HEK293 (cell line): ENCODE results near the gene GFM1.

Source experiments
- CTCF ChIA-PET: fragments of 350-600 bp; formaldehyde crosslinking; extraction: SDS; loops from one replicate; lab custom pipeline; 2021; ENCODE audit warnings: antibody characterized with exemption; lab: Yijun Ruan, JAX
- POLR2A ChIA-PET: fragments of 300-600 bp; formaldehyde crosslinking; extraction: SDS; loops from one replicate; lab custom pipeline; 2020; ENCODE audit warnings: antibody characterized with exemption, inconsistent platforms; lab: Yijun Ruan, JAX
- H3K27ac ChIP-seq: fragments of 200-500 bp; sonication (Bioruptor generic); 2 replicates; pipeline ENCODE4 v1.5.1; 2014; ENCODE audit warnings: low read depth, low read length, control low read depth, inconsistent platforms; ENCODE audit errors: extremely low read depth
- H3K36me3 ChIP-seq, 2 experiments: fragments of 200-500 bp in 1 of 2; sonication (Bioruptor generic) in 1 of 2; 1 replicate in 1 of 2; 2 replicates in 1 of 2; pipeline ENCODE4 v1.5.1; 2014 to 2017; ENCODE audit warnings: inconsistent platforms in 2 of 2, low read length in 2 of 2; ENCODE audit not compliant: control insufficient read depth in 2 of 2, insufficient read depth in 1 of 2
- H3K4me1 ChIP-seq: fragments of 200-500 bp; sonication (Bioruptor generic); 2 replicates; pipeline ENCODE4 v1.5.1; 2014; ENCODE audit warnings: mild to moderate bottlenecking, low read length, inconsistent platforms; ENCODE audit not compliant: control insufficient read depth, insufficient read depth
- H3K4me3 ChIP-seq: 2 replicates; pipeline ENCODE4 v1.5.1; 2011; ENCODE audit warnings: low read depth, mild to moderate bottlenecking, control low read depth, low read length, moderate library complexity
- H3K9me3 ChIP-seq: fragments of 200-500 bp; sonication (Bioruptor generic); 2 replicates; pipeline ENCODE4 v1.5.1; 2014; ENCODE audit warnings: low read depth, low read length, inconsistent platforms; ENCODE audit not compliant: control insufficient read depth, insufficient read depth
- HIC1 ChIP-seq: fragments of 450-650 bp; formaldehyde crosslinking; IDR thresholded peaks from 2 replicates; pipeline ENCODE4 v1.5.1; 2016; ENCODE audit warnings: missing biosample characterization, missing genetic modification characterization
- KLF9 ChIP-seq: fragments of 450-650 bp; formaldehyde crosslinking; IDR thresholded peaks from 2 replicates; pipeline ENCODE4 v1.5.1; 2016; ENCODE audit warnings: missing biosample characterization, missing genetic modification characterization, low read depth
- TCF7L2 ChIP-seq: IDR thresholded peaks from 2 replicates; pipeline ENCODE4 v1.6.1; 2011; ENCODE audit warnings: low read depth, mild to moderate bottlenecking, inconsistent platforms, low read length, moderate library complexity, borderline replicate concordance
- WT1 ChIP-seq: fragments of 450-650 bp; formaldehyde crosslinking; IDR thresholded peaks from 2 replicates; pipeline ENCODE4 v1.5.1; 2016; ENCODE audit warnings: missing biosample characterization, missing genetic modification characterization
- ZBTB10 ChIP-seq: fragments of 450-650 bp; formaldehyde crosslinking; IDR thresholded peaks from 2 replicates; pipeline ENCODE4 v1.5.1; 2016; ENCODE audit warnings: missing biosample characterization, missing genetic modification characterization
- ZBTB11 ChIP-seq: fragments of 450-650 bp; formaldehyde crosslinking; conservative IDR thresholded peaks from 2 replicates; pipeline ENCODE4 v1.5.1; 2016; ENCODE audit warnings: low read depth, missing biosample characterization, missing genetic modification characterization
- ZBTB49 ChIP-seq: fragments of 450-650 bp; formaldehyde crosslinking; IDR thresholded peaks from 2 replicates; pipeline ENCODE4 v1.5.1; 2016; ENCODE audit warnings: missing biosample characterization, missing genetic modification characterization, low read depth
- ZBTB8A ChIP-seq: fragments of 450-650 bp; formaldehyde crosslinking; IDR thresholded peaks from 2 replicates; pipeline ENCODE4 v1.5.1; 2016; ENCODE audit warnings: missing biosample characterization, missing genetic modification characterization
- ZNF112 ChIP-seq: fragments of 450-650 bp; formaldehyde crosslinking; IDR thresholded peaks from 2 replicates; pipeline ENCODE4 v1.5.0; 2017; ENCODE audit warnings: missing biosample characterization, missing genetic modification characterization
- ZNF114 ChIP-seq: fragments of 450-650 bp; formaldehyde crosslinking; IDR thresholded peaks from 2 replicates; pipeline ENCODE4 v1.5.0; 2017; ENCODE audit warnings: missing biosample characterization, missing genetic modification characterization
- ZNF174 ChIP-seq: fragments of 450-650 bp; formaldehyde crosslinking; IDR thresholded peaks from 2 replicates; pipeline ENCODE4 v1.5.0; 2017; ENCODE audit warnings: missing biosample characterization, mild to moderate bottlenecking, missing genetic modification characterization
- ZNF211 ChIP-seq: fragments of 450-650 bp; formaldehyde crosslinking; IDR thresholded peaks from 2 replicates; pipeline ENCODE4 v1.5.1; 2016; ENCODE audit warnings: low read depth, missing biosample characterization, missing genetic modification characterization
- ZNF26 ChIP-seq: fragments of 450-650 bp; formaldehyde crosslinking; IDR thresholded peaks from 2 replicates; pipeline ENCODE4 v1.5.1; 2016; ENCODE audit warnings: missing biosample characterization, missing genetic modification characterization
- ZNF404 ChIP-seq: fragments of 450-650 bp; formaldehyde crosslinking; IDR thresholded peaks from 2 replicates; pipeline ENCODE4 v1.5.1; 2017; ENCODE audit warnings: missing biosample characterization, missing genetic modification characterization
- ZNF473 ChIP-seq: fragments of 450-650 bp; formaldehyde crosslinking; IDR thresholded peaks from 2 replicates; pipeline ENCODE4 v1.5.1; 2017; ENCODE audit warnings: missing biosample characterization, missing genetic modification characterization
- ZNF623 ChIP-seq: fragments of 450-650 bp; formaldehyde crosslinking; IDR thresholded peaks from 2 replicates; pipeline ENCODE4 v1.5.1; 2016; ENCODE audit warnings: missing biosample characterization, missing genetic modification characterization
- ZNF658 ChIP-seq: fragments of 450-650 bp; formaldehyde crosslinking; IDR thresholded peaks from 2 replicates; pipeline ENCODE4; 2016; ENCODE audit warnings: missing biosample characterization, missing genetic modification characterization
- ZNF777 ChIP-seq: fragments of 450-650 bp; formaldehyde crosslinking; IDR thresholded peaks from 2 replicates; pipeline ENCODE4 v1.5.1; 2017; ENCODE audit warnings: missing biosample characterization, missing genetic modification characterization, borderline replicate concordance
- ZNF830 ChIP-seq: fragments of 450-650 bp; IDR thresholded peaks from 2 replicates; pipeline ENCODE4 v1.5.0; 2018; ENCODE audit warnings: missing biosample characterization, missing genetic modification characterization, low read depth, mild to moderate bottlenecking, moderate library complexity

Gene GFM1

GRCh38 chr3:158703566-158703965, 59.2 kb downstream of the GFM1 start (continued):
- TF ChIP-seq ZNF26 (tag by site-specific recombination) (no peak), ZNF623 (tag by site-specific recombination) (no peak), ZNF404 (tag by site-specific recombination) (no peak), HIC1 (tag by site-specific recombination) (no peak), TCF7L2 (no peak), ZBTB49 (tag by site-specific recombination) (no peak)

GRCh38 chr3:158709666-158710083, 65.3 kb downstream of the GFM1 start:
- Histone ChIP-seq H3K9me3 (no peaks in the 10 kb centered on the region), H3K27ac (no peak overlapping the region), H3K4me3 (no peak overlapping the region), H3K36me3 (peaks cover 0 to 23% of the 10 kb centered on the region in 2 experiments; a peak in 2 of 3 replicates), H3K4me1 (no peaks in the 10 kb centered on the region)
- CTCF ChIA-PET = no interaction called here
- POLR2A ChIA-PET = no interaction called here
- TF ChIP-seq ZNF658 (tag by site-specific recombination) (no peak), ZNF830 (tag by site-specific recombination) (no peak), ZNF174 (no peak), ZNF473 (tag by site-specific recombination) (no peak), ZBTB11 (no peak), ZNF211 (tag by site-specific recombination) (no peak), ZBTB10 (tag by site-specific recombination) (no peak), ZBTB8A (tag by site-specific recombination) (no peak), ZNF777 (tag by site-specific recombination) (no peak), ZNF112 (tag by site-specific recombination) (no peak), ZNF114 (tag by site-specific recombination) (no peak), KLF9 (tag by site-specific recombination) (no peak), WT1 (tag by site-specific recombination) (no peak)
